HepG2 (cell line): Measurements from ENCODE around the gene NPHP4. TPM values are rescaled to one million over a fixed set of nuclear protein-coding genes. Genes with fewer than 3 reads are reported as not detected.

Experiments
- AGO2 ChIP-seq: fragments of 200-400 bp; formaldehyde crosslinking; optimal IDR thresholded peaks from 2 replicates; pipeline ENCODE3; 2017; ENCODE audit warnings: mild to moderate bottlenecking, low read depth, low read length, moderate library complexity
- ASH2L ChIP-seq: fragments of 300-600, 200-600 bp; sonication (generic); IDR thresholded peaks from 2 replicates; pipeline ENCODE4 v1.7.0; 2017; ENCODE audit warnings: low read depth, mild to moderate bottlenecking, moderate library complexity, mixed read lengths, low read length; ENCODE audit not compliant: insufficient read length
- ZNF572 ChIP-seq: sonication (generic); formaldehyde crosslinking; IDR thresholded peaks from 2 replicates; pipeline ENCODE4 v1.5.1; 2020; ENCODE audit warnings: mild to moderate bottlenecking, missing genetic modification reagents
- polyA plus RNA-seq, 8 experiments: library from polyadenylated mRNA; depleted of rRNA in 3 of 8; stranded (reverse) in 7 of 8; unstranded in 1 of 8; fragments of >200 nt; fragmentation: Illumina TruSeq in 4 of 8; extraction: Trizol in 4 of 8; gene quantifications; 2 replicates each; pipeline versions ENCODE4 v1.2.1 to v1.2.3, GENCODE V29; 2011 to 2016; ENCODE audit warnings: low read depth in 4 of 8, missing spikeins in 1 of 8, mixed read lengths in 1 of 8; ENCODE audit not compliant: insufficient read depth in 1 of 8
- total RNA-seq, 5 experiments: library from RNA; depleted of rRNA; stranded (reverse); fragments of >200 nt; fragmentation: Illumina TruSeq; extraction: Trizol; gene quantifications; 2 replicates each; pipeline ENCODE4 v1.2.3, GENCODE V29; 2016; ENCODE audit warnings: low read depth in 1 of 5
- TF ChIP-seq, protein P1 (sequence below): sonication (generic); formaldehyde crosslinking; IDR thresholded peaks from 2 replicates; pipeline ENCODE4 v1.4.0; 2020; ENCODE audit warnings: missing genetic modification reagents
- TF ChIP-seq, protein P2 (sequence below): sonication (generic); formaldehyde crosslinking; IDR thresholded peaks from 2 replicates; pipeline ENCODE4 v1.4.0; 2020; ENCODE audit warnings: missing genetic modification reagents
- TF ChIP-seq, protein P3 (sequence below): sonication (generic); formaldehyde crosslinking; IDR thresholded peaks from 2 replicates; pipeline ENCODE4 v1.4.0; 2020; ENCODE audit warnings: missing genetic modification reagents
- TF ChIP-seq, protein P4 (sequence below): sonication (generic); formaldehyde crosslinking; IDR thresholded peaks from 2 replicates; pipeline ENCODE4 v1.4.0; 2020; ENCODE audit warnings: missing genetic modification reagents
- TF ChIP-seq, protein P5 (sequence below): sonication (generic); formaldehyde crosslinking; IDR thresholded peaks from 2 replicates; pipeline ENCODE4 v1.8.1; 2023; ENCODE audit warnings: mild to moderate bottlenecking, missing genetic modification reagents

The NPHP4 gene
- total and polyA plus RNA-seq, 2 of the 13 experiments (the other 11 are each of a cell fraction or from before 2014, with no cell fraction given) = 4.4 to 6.8 TPM

DNA sequence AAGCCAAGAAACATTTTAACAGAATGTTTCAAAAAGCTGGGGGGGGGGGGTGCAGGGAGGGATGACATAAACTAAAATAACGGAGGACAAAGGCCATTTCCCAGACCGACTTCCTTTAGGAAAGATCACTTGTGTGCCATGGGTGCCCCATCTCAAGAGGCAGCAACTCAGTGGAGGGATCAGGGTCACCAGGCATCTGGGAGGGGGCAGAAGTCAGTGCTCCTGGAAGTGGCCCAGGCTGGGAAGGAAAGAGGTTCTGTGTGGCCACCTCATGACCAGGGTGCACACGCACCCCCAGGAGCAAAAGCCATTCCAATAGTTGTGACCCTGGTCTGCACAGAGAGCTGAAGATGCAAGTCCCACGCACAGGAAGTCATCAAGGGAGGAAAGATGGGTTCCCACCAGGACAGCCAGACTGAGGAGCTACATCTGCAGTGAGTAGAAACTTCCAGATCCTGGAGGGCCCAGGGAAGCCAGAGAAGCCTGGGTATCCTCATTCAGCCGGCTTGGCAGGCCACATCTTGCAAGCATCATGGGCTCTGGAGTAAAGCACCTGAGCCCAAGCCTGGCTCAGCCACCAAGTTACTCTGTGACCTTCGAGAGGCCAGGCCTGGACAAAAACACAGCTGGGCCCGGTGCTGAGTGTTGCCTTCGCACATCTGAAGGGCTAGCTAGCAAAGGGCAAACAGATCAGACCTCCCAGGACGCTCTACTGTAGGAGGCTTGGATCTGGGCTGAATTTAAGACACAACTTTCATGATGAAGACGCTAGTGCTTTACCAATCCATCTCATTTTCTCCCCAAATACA, 36.0 kb downstream of the NPHP4 start (continued):
- TF ChIP-seq, protein P1, sequence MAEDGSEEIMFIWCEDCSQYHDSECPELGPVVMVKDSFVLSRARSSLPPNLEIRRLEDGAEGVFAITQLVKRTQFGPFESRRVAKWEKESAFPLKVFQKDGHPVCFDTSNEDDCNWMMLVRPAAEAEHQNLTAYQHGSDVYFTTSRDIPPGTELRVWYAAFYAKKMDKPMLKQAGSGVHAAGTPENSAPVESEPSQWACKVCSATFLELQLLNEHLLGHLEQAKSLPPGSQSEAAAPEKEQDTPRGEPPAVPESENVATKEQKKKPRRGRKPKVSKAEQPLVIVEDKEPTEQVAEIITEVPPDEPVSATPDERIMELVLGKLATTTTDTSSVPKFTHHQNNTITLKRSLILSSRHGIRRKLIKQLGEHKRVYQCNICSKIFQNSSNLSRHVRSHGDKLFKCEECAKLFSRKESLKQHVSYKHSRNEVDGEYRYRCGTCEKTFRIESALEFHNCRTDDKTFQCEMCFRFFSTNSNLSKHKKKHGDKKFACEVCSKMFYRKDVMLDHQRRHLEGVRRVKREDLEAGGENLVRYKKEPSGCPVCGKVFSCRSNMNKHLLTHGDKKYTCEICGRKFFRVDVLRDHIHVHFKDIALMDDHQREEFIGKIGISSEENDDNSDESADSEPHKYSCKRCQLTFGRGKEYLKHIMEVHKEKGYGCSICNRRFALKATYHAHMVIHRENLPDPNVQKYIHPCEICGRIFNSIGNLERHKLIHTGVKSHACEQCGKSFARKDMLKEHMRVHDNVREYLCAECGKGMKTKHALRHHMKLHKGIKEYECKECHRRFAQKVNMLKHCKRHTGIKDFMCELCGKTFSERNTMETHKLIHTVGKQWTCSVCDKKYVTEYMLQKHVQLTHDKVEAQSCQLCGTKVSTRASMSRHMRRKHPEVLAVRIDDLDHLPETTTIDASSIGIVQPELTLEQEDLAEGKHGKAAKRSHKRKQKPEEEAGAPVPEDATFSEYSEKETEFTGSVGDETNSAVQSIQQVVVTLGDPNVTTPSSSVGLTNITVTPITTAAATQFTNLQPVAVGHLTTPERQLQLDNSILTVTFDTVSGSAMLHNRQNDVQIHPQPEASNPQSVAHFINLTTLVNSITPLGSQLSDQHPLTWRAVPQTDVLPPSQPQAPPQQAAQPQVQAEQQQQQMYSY (CRISPR knock-in tag) = no peak
- TF ChIP-seq, protein P2, sequence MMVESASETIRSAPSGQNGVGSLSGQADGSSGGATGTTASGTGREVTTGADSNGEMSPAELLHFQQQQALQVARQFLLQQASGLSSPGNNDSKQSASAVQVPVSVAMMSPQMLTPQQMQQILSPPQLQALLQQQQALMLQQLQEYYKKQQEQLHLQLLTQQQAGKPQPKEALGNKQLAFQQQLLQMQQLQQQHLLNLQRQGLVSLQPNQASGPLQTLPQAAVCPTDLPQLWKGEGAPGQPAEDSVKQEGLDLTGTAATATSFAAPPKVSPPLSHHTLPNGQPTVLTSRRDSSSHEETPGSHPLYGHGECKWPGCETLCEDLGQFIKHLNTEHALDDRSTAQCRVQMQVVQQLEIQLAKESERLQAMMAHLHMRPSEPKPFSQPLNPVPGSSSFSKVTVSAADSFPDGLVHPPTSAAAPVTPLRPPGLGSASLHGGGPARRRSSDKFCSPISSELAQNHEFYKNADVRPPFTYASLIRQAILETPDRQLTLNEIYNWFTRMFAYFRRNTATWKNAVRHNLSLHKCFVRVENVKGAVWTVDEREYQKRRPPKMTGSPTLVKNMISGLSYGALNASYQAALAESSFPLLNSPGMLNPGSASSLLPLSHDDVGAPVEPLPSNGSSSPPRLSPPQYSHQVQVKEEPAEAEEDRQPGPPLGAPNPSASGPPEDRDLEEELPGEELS (CRISPR knock-in tag) = no peak
- TF ChIP-seq ZNF572 = no peak
- TF ChIP-seq, protein P3, sequence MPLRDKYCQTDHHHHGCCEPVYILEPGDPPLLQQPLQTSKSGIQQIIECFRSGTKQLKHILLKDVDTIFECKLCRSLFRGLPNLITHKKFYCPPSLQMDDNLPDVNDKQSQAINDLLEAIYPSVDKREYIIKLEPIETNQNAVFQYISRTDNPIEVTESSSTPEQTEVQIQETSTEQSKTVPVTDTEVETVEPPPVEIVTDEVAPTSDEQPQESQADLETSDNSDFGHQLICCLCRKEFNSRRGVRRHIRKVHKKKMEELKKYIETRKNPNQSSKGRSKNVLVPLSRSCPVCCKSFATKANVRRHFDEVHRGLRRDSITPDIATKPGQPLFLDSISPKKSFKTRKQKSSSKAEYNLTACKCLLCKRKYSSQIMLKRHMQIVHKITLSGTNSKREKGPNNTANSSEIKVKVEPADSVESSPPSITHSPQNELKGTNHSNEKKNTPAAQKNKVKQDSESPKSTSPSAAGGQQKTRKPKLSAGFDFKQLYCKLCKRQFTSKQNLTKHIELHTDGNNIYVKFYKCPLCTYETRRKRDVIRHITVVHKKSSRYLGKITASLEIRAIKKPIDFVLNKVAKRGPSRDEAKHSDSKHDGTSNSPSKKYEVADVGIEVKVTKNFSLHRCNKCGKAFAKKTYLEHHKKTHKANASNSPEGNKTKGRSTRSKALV (CRISPR knock-in tag) = no peak
- TF ChIP-seq, protein P4, sequence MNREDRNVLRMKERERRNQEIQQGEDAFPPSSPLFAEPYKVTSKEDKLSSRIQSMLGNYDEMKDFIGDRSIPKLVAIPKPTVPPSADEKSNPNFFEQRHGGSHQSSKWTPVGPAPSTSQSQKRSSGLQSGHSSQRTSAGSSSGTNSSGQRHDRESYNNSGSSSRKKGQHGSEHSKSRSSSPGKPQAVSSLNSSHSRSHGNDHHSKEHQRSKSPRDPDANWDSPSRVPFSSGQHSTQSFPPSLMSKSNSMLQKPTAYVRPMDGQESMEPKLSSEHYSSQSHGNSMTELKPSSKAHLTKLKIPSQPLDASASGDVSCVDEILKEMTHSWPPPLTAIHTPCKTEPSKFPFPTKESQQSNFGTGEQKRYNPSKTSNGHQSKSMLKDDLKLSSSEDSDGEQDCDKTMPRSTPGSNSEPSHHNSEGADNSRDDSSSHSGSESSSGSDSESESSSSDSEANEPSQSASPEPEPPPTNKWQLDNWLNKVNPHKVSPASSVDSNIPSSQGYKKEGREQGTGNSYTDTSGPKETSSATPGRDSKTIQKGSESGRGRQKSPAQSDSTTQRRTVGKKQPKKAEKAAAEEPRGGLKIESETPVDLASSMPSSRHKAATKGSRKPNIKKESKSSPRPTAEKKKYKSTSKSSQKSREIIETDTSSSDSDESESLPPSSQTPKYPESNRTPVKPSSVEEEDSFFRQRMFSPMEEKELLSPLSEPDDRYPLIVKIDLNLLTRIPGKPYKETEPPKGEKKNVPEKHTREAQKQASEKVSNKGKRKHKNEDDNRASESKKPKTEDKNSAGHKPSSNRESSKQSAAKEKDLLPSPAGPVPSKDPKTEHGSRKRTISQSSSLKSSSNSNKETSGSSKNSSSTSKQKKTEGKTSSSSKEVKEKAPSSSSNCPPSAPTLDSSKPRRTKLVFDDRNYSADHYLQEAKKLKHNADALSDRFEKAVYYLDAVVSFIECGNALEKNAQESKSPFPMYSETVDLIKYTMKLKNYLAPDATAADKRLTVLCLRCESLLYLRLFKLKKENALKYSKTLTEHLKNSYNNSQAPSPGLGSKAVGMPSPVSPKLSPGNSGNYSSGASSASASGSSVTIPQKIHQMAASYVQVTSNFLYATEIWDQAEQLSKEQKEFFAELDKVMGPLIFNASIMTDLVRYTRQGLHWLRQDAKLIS (CRISPR knock-in tag) = no peak
- peak; percentile 12 for TF ChIP-seq ASH2L
- TF ChIP-seq, protein P5, sequence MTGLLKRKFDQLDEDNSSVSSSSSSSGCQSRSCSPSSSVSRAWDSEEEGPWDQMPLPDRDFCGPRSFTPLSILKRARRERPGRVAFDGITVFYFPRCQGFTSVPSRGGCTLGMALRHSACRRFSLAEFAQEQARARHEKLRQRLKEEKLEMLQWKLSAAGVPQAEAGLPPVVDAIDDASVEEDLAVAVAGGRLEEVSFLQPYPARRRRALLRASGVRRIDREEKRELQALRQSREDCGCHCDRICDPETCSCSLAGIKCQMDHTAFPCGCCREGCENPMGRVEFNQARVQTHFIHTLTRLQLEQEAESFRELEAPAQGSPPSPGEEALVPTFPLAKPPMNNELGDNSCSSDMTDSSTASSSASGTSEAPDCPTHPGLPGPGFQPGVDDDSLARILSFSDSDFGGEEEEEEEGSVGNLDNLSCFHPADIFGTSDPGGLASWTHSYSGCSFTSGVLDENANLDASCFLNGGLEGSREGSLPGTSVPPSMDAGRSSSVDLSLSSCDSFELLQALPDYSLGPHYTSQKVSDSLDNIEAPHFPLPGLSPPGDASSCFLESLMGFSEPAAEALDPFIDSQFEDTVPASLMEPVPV (CRISPR knock-in tag) = no peak
- peak; percentile 50 for TF ChIP-seq AGO2
